Parathyroid adenoma (tissue), 2 donors: ENCODE data around the gene IQCE.

Experiments used
- H2AFZ ChIP-seq: fragments of 300-600 bp; sonication (generic); one replicate; pipeline ENCODE4 v1.7.0; 2017; ENCODE audit warnings: antibody characterized with exemption, mild to moderate bottlenecking
- H3K27ac ChIP-seq: fragments of 300-600 bp; sonication (generic); one replicate; pipeline ENCODE4 v1.7.0; 2017
- H3K27me3 ChIP-seq: fragments of 300-600 bp; sonication (generic); one replicate; pipeline ENCODE4 v1.7.0; 2017; ENCODE audit warnings: low read length; ENCODE audit not compliant: control insufficient read depth, insufficient read depth
- H3K36me3 ChIP-seq: fragments of 300-600 bp; sonication (generic); one replicate; pipeline ENCODE4 v1.7.0; 2017; ENCODE audit warnings: low read length; ENCODE audit not compliant: control insufficient read depth, insufficient read depth
- H3K4me1 ChIP-seq: fragments of 300-600 bp; sonication (generic); one replicate; pipeline ENCODE4 v1.7.0; 2017; ENCODE audit warnings: control low read depth
- H3K4me2 ChIP-seq: fragments of 300-600 bp; sonication (generic); one replicate; pipeline ENCODE4 v1.7.0; 2017; ENCODE audit warnings: low read length
- H3K4me3 ChIP-seq: fragments of 300-600 bp; sonication (generic); one replicate; pipeline ENCODE4 v1.7.0; 2017; ENCODE audit warnings: low read depth, low read length
- H3K79me2 ChIP-seq: fragments of 300-600 bp; sonication (generic); one replicate; pipeline ENCODE4 v1.7.0; 2017; ENCODE audit warnings: control low read depth
- H3K9ac ChIP-seq: fragments of 300-600 bp; sonication (generic); one replicate; pipeline ENCODE4 v1.7.0; 2017; ENCODE audit warnings: mild to moderate bottlenecking
- H3K9me3 ChIP-seq: fragments of 300-600 bp; sonication (generic); one replicate; pipeline ENCODE4 v1.7.0; 2017; ENCODE audit warnings: low read length; ENCODE audit not compliant: control insufficient read depth
- TF ChIP-seq, protein P1 (sequence below): fragments of 300-600 bp; sonication (generic); IDR thresholded peaks from one replicate; pipeline ENCODE4 v1.7.0; 2017; ENCODE audit warnings: antibody characterized with exemption, mild to moderate bottlenecking
- donor health status: primary hyperparathyroidism.

Gene IQCE

DNA sequence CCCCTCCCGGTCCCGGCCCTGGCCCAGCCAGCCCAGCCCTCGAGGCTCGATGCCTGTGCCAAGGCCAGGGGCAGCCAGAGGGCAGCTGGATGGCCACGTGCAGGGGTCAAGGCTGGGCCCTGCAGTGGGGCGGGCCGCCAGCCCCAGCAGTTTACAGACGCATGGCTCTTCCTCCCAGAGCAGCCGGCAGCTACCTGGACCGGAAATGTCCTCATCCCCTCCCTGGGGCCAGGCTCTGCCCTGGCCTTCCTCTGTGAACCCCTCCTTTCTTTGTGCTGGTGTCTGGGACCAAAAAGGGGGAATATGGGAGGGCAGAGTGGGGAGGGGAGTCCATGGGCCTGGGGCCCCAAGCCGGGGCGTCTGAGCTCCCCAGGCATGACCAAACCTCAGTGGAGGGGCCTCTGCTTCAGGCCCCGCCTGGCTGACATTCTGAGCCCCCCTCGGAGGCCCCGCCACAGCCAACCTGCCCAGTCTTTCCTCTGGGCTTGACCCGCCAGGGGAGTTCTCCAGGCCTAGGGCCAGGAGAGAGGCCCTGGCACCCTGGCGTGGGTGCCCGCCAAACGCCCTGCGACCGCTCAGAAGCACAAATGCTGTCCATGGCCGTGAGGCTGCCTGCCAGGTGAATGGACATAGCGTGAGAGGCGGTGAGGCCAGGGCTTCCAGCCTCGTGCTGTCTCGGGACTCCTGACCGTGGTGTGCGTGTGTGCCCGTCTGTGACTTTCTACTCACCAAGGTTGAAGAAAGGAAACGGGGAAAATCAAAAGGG is 104.5 kb downstream of the IQCE start:
- TF ChIP-seq, protein P1, sequence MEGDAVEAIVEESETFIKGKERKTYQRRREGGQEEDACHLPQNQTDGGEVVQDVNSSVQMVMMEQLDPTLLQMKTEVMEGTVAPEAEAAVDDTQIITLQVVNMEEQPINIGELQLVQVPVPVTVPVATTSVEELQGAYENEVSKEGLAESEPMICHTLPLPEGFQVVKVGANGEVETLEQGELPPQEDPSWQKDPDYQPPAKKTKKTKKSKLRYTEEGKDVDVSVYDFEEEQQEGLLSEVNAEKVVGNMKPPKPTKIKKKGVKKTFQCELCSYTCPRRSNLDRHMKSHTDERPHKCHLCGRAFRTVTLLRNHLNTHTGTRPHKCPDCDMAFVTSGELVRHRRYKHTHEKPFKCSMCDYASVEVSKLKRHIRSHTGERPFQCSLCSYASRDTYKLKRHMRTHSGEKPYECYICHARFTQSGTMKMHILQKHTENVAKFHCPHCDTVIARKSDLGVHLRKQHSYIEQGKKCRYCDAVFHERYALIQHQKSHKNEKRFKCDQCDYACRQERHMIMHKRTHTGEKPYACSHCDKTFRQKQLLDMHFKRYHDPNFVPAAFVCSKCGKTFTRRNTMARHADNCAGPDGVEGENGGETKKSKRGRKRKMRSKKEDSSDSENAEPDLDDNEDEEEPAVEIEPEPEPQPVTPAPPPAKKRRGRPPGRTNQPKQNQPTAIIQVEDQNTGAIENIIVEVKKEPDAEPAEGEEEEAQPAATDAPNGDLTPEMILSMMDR: no peak
- Histone ChIP-seq H2AFZ (no peak overlapping the region), H3K9me3 (no peaks in the 10 kb centered on the region), H3K27ac (no peak overlapping the region), H3K79me2 (no peaks in the 10 kb centered on the region), H3K36me3 (no peaks in the 10 kb centered on the region), H3K4me1 (no peaks in the 10 kb centered on the region), H3K4me3 (no peak overlapping the region), H3K27me3 (no peaks in the 10 kb centered on the region), H3K4me2 (no peak overlapping the region), H3K9ac (no peak overlapping the region)

DNA sequence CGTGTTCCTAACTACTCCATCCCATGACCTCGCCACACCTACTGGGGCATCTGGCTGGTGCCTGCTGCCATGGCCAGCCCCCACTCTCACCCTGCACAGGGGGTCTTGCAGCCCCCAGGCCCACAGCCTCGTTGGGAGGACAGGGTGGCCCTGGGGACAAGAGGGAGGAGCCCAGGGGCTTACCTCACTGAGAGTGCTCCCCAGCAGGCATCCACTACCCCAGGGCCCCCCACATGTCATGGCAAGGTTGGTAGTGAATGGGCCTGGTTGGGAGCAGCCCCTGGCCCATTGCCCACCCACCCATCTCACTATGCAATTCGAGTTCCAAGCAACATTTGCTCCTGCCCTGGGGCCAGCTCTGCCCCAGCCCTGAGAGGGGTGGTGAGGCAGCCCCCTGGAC is 105.2 kb downstream of the IQCE start:
- H2AFZ ChIP-seq: no peak overlapping the region
- no peak overlapping the region for H3K27ac ChIP-seq
- no peak overlapping the region for H3K4me3 ChIP-seq
- no peaks in the 10 kb centered on the region for H3K4me1 ChIP-seq
- no peaks in the 10 kb centered on the region for H3K27me3 ChIP-seq
- H3K36me3 ChIP-seq: no peaks in the 10 kb centered on the region
- H3K79me2 ChIP-seq: no peaks in the 10 kb centered on the region
- TF ChIP-seq, protein P1: no peak
- H3K9me3 ChIP-seq: no peaks in the 10 kb centered on the region
- H3K9ac ChIP-seq: no peak overlapping the region
- H3K4me2 ChIP-seq: no peak overlapping the region
